CD4-positive, alpha-beta T cell treated with Interferon gamma for 1 hour (primary cell): ENCODE measurements around the gene EIF3B.
"Not testable (repeated sequence)": the region's sequence is repeated elsewhere in the genome, so short reads cannot be mapped to it uniquely, and the experiment has no call there.

ENCODE experiments used
- DNase-seq: peaks from one replicate; pipeline ENCODE4 v3.0.0-alpha.2; 2020

The EIF3B gene

GRCh38 chr7:2403718-2404648 is 49.4 kb downstream of the EIF3B start:
- no peak for DNase-seq

GRCh38 chr7:2404714-2405119 is 50.1 kb downstream of the EIF3B start:
- DNase-seq = no peak

- no peak for DNase-seq
Measured at GRCh38 chr7:2405201-2405600, 50.6 kb downstream of the EIF3B start.

GRCh38 chr7:2405601-2406345 is 51.1 kb downstream of the EIF3B start:
- peak; percentile 62 for DNase-seq

GRCh38 chr7:2409745-2410414 is 55.3 kb downstream of the EIF3B start:
- DNase-seq = no peak

GRCh38 chr7:2411049-2411448 is 56.4 kb downstream of the EIF3B start:
- no peak for DNase-seq

- DNase-seq = no peak
Measured at GRCh38 chr7:2411815-2412586, 57.4 kb downstream of the EIF3B start.

- no peak for DNase-seq
Measured at GRCh38 chr7:2412587-2413201, 58.1 kb downstream of the EIF3B start.

GRCh38 chr7:2416063-2416462 is 61.4 kb downstream of the EIF3B start:
- no peak for DNase-seq

GRCh38 chr7:2416650-2417049 is 62.0 kb downstream of the EIF3B start:
- DNase-seq = no peak

- DNase-seq = not testable (repeated sequence)
Measured at GRCh38 chr7:2417178-2417577, 62.6 kb downstream of the EIF3B start.

- peak; percentile 54 for DNase-seq
Measured at GRCh38 chr7:2417981-2418481, 63.4 kb downstream of the EIF3B start.

GRCh38 chr7:2420216-2420933 is 65.7 kb downstream of the EIF3B start:
- no peak for DNase-seq

GRCh38 chr7:2421943-2422310 is 67.3 kb downstream of the EIF3B start:
- DNase-seq = no peak

GRCh38 chr7:2425749-2426148 is 71.1 kb downstream of the EIF3B start:
- no peak for DNase-seq
